Measurements from ENCODE around the gene CASTOR2.
"Not testable (repeated sequence)": the region's sequence is repeated elsewhere in the genome, so short reads cannot be mapped to it uniquely, and the experiment has no call there.

CASTOR2 gene

GRCh38 chr7:74993121-74993520 lies 28.6 kb downstream of the CASTOR2 start:
- TF ChIP-seq OSR1 (CRISPR knock-in tag; IDR thresholded peaks at IDR 0.05) (no peak), TCF4 (CRISPR knock-in tag; IDR thresholded peaks at IDR 0.05; ENCODE audit: borderline replicate concordance) (no peak), ARNTL (CRISPR knock-in tag; IDR thresholded peaks at IDR 0.05; ENCODE audit: borderline replicate concordance, low read depth) (no peak), TSHZ2 (CRISPR knock-in tag; IDR thresholded peaks at IDR 0.05) (no peak), ZNF565 (CRISPR knock-in tag; conservative IDR thresholded peaks at IDR 0.05; ENCODE audit: low read depth) (no peak), CSDC2 (CRISPR knock-in tag; IDR thresholded peaks at IDR 0.05) (no peak), ZFP30 (CRISPR knock-in tag; IDR thresholded peaks at IDR 0.05) (no peak), ZC3H10 (CRISPR knock-in tag; IDR thresholded peaks at IDR 0.05) (no peak)
- ATAC-seq, result no peak

- ATAC-seq, result not testable (repeated sequence)
Observed at GRCh38 chr7:74994869-74995543, 30.5 kb downstream of the CASTOR2 start.

- ATAC-seq, result not testable (repeated sequence)
Observed at GRCh38 chr7:74996361-74996760, 31.9 kb downstream of the CASTOR2 start.

GRCh38 chr7:74997811-74998210 lies 33.3 kb downstream of the CASTOR2 start:
- not testable (repeated sequence) for ATAC-seq

- not testable (repeated sequence) for ATAC-seq
Observed at GRCh38 chr7:75001356-75001755, 36.9 kb downstream of the CASTOR2 start.

GRCh38 chr7:75010036-75010435 lies 45.5 kb downstream of the CASTOR2 start:
- TF ChIP-seq OSR1 (CRISPR knock-in tag; IDR thresholded peaks at IDR 0.05) (no peak), ZNF565 (CRISPR knock-in tag; conservative IDR thresholded peaks at IDR 0.05; ENCODE audit: low read depth) (no peak), ARNTL (CRISPR knock-in tag; IDR thresholded peaks at IDR 0.05; ENCODE audit: borderline replicate concordance, low read depth) (no peak), PPARA (CRISPR knock-in tag; IDR thresholded peaks at IDR 0.05; ENCODE audit: borderline replicate concordance) (no peak), ZFP30 (CRISPR knock-in tag; IDR thresholded peaks at IDR 0.05) (no peak)
- no peak for ATAC-seq

GRCh38 chr7:75017832-75018231 lies 53.3 kb downstream of the CASTOR2 start:
- no peak for ATAC-seq
- TF ChIP-seq TCF4 (CRISPR knock-in tag; IDR thresholded peaks at IDR 0.05; ENCODE audit: borderline replicate concordance) (no peak), ZFP3 (CRISPR knock-in tag; IDR thresholded peaks at IDR 0.05) (no peak), SNAI2 (CRISPR knock-in tag; IDR thresholded peaks at IDR 0.05) (no peak), CREB5 (CRISPR knock-in tag; IDR thresholded peaks at IDR 0.05; ENCODE audit: low read depth) (no peak), ZNF565 (CRISPR knock-in tag; conservative IDR thresholded peaks at IDR 0.05; ENCODE audit: low read depth) (no peak), ZNF8 (CRISPR knock-in tag; IDR thresholded peaks at IDR 0.05) (no peak), POU6F1 (CRISPR knock-in tag; IDR thresholded peaks at IDR 0.05; ENCODE audit: borderline replicate concordance, low read depth) (no peak), TOX (CRISPR knock-in tag; IDR thresholded peaks at IDR 0.05; ENCODE audit: borderline replicate concordance) (no peak), ARNTL (CRISPR knock-in tag; IDR thresholded peaks at IDR 0.05; ENCODE audit: borderline replicate concordance, low read depth) (no peak), GLIS3 (CRISPR knock-in tag; IDR thresholded peaks at IDR 0.05) (no peak), ISL1 (CRISPR knock-in tag; IDR thresholded peaks at IDR 0.05) (no peak), RARB (CRISPR knock-in tag; IDR thresholded peaks at IDR 0.05) (no peak), OSR1 (CRISPR knock-in tag; IDR thresholded peaks at IDR 0.05) (no peak), BACH2 (CRISPR knock-in tag; IDR thresholded peaks at IDR 0.05; ENCODE audit: borderline replicate concordance) (no peak), CSDC2 (CRISPR knock-in tag; IDR thresholded peaks at IDR 0.05) (no peak), TSHZ2 (CRISPR knock-in tag; IDR thresholded peaks at IDR 0.05) (no peak), PATZ1 (CRISPR knock-in tag; IDR thresholded peaks at IDR 0.05; ENCODE audit: borderline replicate concordance) (no peak), PPARA (CRISPR knock-in tag; IDR thresholded peaks at IDR 0.05; ENCODE audit: borderline replicate concordance) (no peak)
